IMR-90 (cell line): ENCODE results near the gene SRGAP3. TPM values are rescaled to one million over a fixed set of nuclear protein-coding genes. Genes with fewer than 3 reads are reported as not detected.

Experiments used
- ATAC-seq: fragments of 200-7000 bp; cut with Tn5 transposase; 2 replicates; pipeline ENCODE4 v1.9.1; 2020; ENCODE audit warnings: low read depth, mild to moderate bottlenecking, moderate library complexity
- BruUV-seq: library from RNA; stranded (reverse); fragments of 400-500 nt; replicated peaks from 2 replicates; lab custom pipeline; 2021; lab: Mats Ljungman, UMichigan
- CTCF ChIA-PET: fragments of 300-600 bp; formaldehyde crosslinking; extraction: SDS; loops from one replicate; lab custom pipeline; 2021; ENCODE audit warnings: antibody characterized with exemption; lab: Yijun Ruan, JAX
- POLR2A ChIA-PET: fragments of 300-600 bp; sonication (Branson Sonifier 250); formaldehyde crosslinking; loops from one replicate; lab custom pipeline; 2022; ENCODE audit warnings: antibody characterized with exemption; ENCODE audit not compliant: unreplicated experiment; lab: Charles Lee
- DNase-seq: peaks from one replicate; pipeline ENCODE4 v3.0.0; 2013
- H2AFZ ChIP-seq: replicated peaks from 2 replicates; pipeline ENCODE3; 2013; ENCODE audit warnings: low read length, mild to moderate bottlenecking; ENCODE audit not compliant: poor library complexity
- H2AK5ac ChIP-seq: 2 replicates; pipeline ENCODE4 v1.6.1; 2013; ENCODE audit warnings: low read depth, low read length, inconsistent platforms
- H2AK9ac ChIP-seq: replicated peaks from 2 replicates; pipeline ENCODE3; 2013; ENCODE audit warnings: mild to moderate bottlenecking, low read depth, low read length, moderate library complexity; ENCODE audit not compliant: poor library complexity
- H2BK120ac ChIP-seq: 2 replicates; pipeline ENCODE4 v1.6.1; 2013; ENCODE audit warnings: low read depth, low read length, inconsistent platforms
- H2BK15ac ChIP-seq: 3 replicates; pipeline ENCODE4 v1.6.1; 2013; ENCODE audit warnings: low read depth, low read length, inconsistent platforms
- H2BK20ac ChIP-seq: 2 replicates; pipeline ENCODE4 v1.6.1; 2013; ENCODE audit warnings: low read depth, mild to moderate bottlenecking, inconsistent platforms, low read length, moderate library complexity
- H2BK5ac ChIP-seq: 2 replicates; pipeline ENCODE4 v1.6.1; 2013; ENCODE audit warnings: mild to moderate bottlenecking, low read depth, low read length, inconsistent platforms; ENCODE audit not compliant: poor library complexity, severe bottlenecking
- H3K14ac ChIP-seq: replicated peaks from 2 replicates; pipeline ENCODE4 v1.6.1; 2013; ENCODE audit warnings: low read depth, low read length, inconsistent platforms
- H3K18ac ChIP-seq: 2 replicates; pipeline ENCODE4 v1.6.1; 2013; ENCODE audit warnings: low read depth, low read length, control low read depth
- H3K23ac ChIP-seq: 2 replicates; pipeline ENCODE4 v1.6.1; 2013; ENCODE audit warnings: low read depth, low read length, inconsistent platforms
- H3K27ac ChIP-seq: 2 replicates; pipeline ENCODE4 v1.5.1; 2013; ENCODE audit warnings: mild to moderate bottlenecking, control low read depth, low read length; ENCODE audit not compliant: insufficient read depth
- H3K27me3 ChIP-seq: 2 replicates; pipeline ENCODE4 v1.6.1; 2013; ENCODE audit warnings: low read length; ENCODE audit not compliant: control insufficient read depth, insufficient read depth
- H3K36me3 ChIP-seq: 2 replicates; pipeline ENCODE4 v1.6.1; 2013; ENCODE audit warnings: low read length, mixed read lengths; ENCODE audit not compliant: control insufficient read depth, insufficient read depth
- H3K4ac ChIP-seq: 2 replicates; pipeline ENCODE4 v1.6.1; 2013; ENCODE audit warnings: low read depth, low read length, inconsistent platforms
- H3K4me1 ChIP-seq: 2 replicates; pipeline ENCODE4 v1.6.1; 2013; ENCODE audit warnings: low read length, mixed read lengths; ENCODE audit not compliant: control insufficient read depth, insufficient read depth
- H3K4me2 ChIP-seq: 2 replicates; pipeline ENCODE4 v1.6.1; 2013; ENCODE audit warnings: low read depth, mild to moderate bottlenecking, control low read depth, low read length, moderate library complexity
- H3K4me3 ChIP-seq: 2 replicates; pipeline ENCODE4 v1.5.1; 2013; ENCODE audit warnings: low read depth, mild to moderate bottlenecking, control low read depth, low read length, moderate library complexity; ENCODE audit not compliant: insufficient read depth
- H3K56ac ChIP-seq: 2 replicates; pipeline ENCODE4 v1.6.1; 2013; ENCODE audit warnings: low read length, inconsistent platforms; ENCODE audit not compliant: insufficient read depth; ENCODE audit errors: extremely low read depth
- H3K79me1 ChIP-seq, 2 experiments: 2 replicates each; pipeline ENCODE4 v1.6.1; 2013; ENCODE audit warnings: low read length in 2 of 2, inconsistent platforms in 1 of 2, low read depth in 1 of 2
- H3K9ac ChIP-seq: 2 replicates; pipeline ENCODE4 v1.6.1; 2013; ENCODE audit warnings: low read depth, low read length, control low read depth
- H3K9me1 ChIP-seq: 2 replicates; pipeline ENCODE4 v1.6.1; 2013; ENCODE audit warnings: low read length, inconsistent platforms; ENCODE audit not compliant: insufficient read depth
- H3K9me3 ChIP-seq: 2 replicates; pipeline ENCODE4 v1.6.1; 2013; ENCODE audit warnings: low read length; ENCODE audit not compliant: control insufficient read depth, insufficient read depth
- H4K20me1 ChIP-seq: 2 replicates; pipeline ENCODE4 v1.6.1; 2013; ENCODE audit warnings: low read length, inconsistent platforms; ENCODE audit not compliant: insufficient read depth
- H4K5ac ChIP-seq: 2 replicates; pipeline ENCODE4 v1.6.1; 2013; ENCODE audit warnings: mild to moderate bottlenecking, low read depth, low read length, control low read depth
- H4K8ac ChIP-seq, 2 experiments: 2 replicates each; pipeline ENCODE4 v1.6.1; 2013; ENCODE audit warnings: low read depth in 2 of 2, low read length in 2 of 2, control low read depth in 1 of 2, inconsistent platforms in 1 of 2
- H4K91ac ChIP-seq: 2 replicates; pipeline ENCODE4 v1.6.1; 2013; ENCODE audit warnings: low read depth, low read length, inconsistent platforms; ENCODE audit not compliant: insufficient read depth
- CEBPB ChIP-seq: IDR thresholded peaks from 2 replicates; pipeline ENCODE4 v1.6.1; 2012; ENCODE audit warnings: low read depth, low read length, improper control_type of control experiment
- CHD1 ChIP-seq: IDR thresholded peaks from 2 replicates; pipeline ENCODE4 v1.6.1; 2012; ENCODE audit warnings: low read depth, low read length, improper control_type of control experiment
- MAZ ChIP-seq: IDR thresholded peaks from 2 replicates; pipeline ENCODE4 v1.6.1; 2012; ENCODE audit warnings: low read depth, mild to moderate bottlenecking, low read length, improper control_type of control experiment, moderate library complexity, borderline replicate concordance
- MXI1 ChIP-seq: IDR thresholded peaks from 2 replicates; pipeline ENCODE4 v1.6.1; 2012; ENCODE audit warnings: low read depth, mild to moderate bottlenecking, low read length, moderate library complexity, borderline replicate concordance
- POLR2A ChIP-seq: IDR thresholded peaks from 2 replicates; pipeline ENCODE4 v1.6.1; 2012; ENCODE audit warnings: mild to moderate bottlenecking, low read depth, low read length
- RFX5 ChIP-seq: IDR thresholded peaks from 2 replicates; pipeline ENCODE4 v1.8.0; 2012; ENCODE audit warnings: low read depth, mild to moderate bottlenecking, low read length, moderate library complexity
- SMC3 ChIP-seq: fragments of 150-350 bp; IDR thresholded peaks from 2 replicates; pipeline ENCODE4 v1.6.1; 2016; ENCODE audit warnings: low read depth, mild to moderate bottlenecking, antibody characterized with exemption, low read length, moderate library complexity
- WGBS, 2 experiments: methylation state at CpG; one replicate each; pipeline versions ENCODE4 v1.1.5 to v1.1.7; 2013; ENCODE audit warnings: missing lambda C conversion rate in 2 of 2; ENCODE audit not compliant: insufficient read length in 1 of 2; ENCODE audit errors: extremely low coverage in 2 of 2; 5-methylcytosine and 5-hydroxymethylcytosine counted together
- dilution Hi-C: fragments of 300-500 bp; cut with HindIII; formaldehyde crosslinking; loops from one replicate; pipeline ENCODE4 v1.14.3; 2018; ENCODE audit warnings: low sequenced_read_pairs; ENCODE audit not compliant: unreplicated experiment
- in situ Hi-C: fragments of 300-500 bp; cut with MboI; formaldehyde crosslinking; loops from 3 replicates; pipeline ENCODE4 v1.14.3; 2019; ENCODE audit warnings: low sequenced_read_pairs, inconsistent platforms, mixed read lengths
- intact Hi-C: fragments of 100-400 bp; cut with micrococcal nuclease; formaldehyde crosslinking; loops from 2 replicates; pipeline ENCODE4 v1.10.0; 2022
- polyA plus RNA-seq, 3 experiments: library from polyadenylated mRNA; depleted of rRNA; stranded (reverse); fragments of >200 nt; gene quantifications; 2 replicates each; pipeline ENCODE4 v1.2.3, GENCODE V29; 2012; ENCODE audit warnings: low replicate concordance in 1 of 3
- total RNA-seq: library from RNA; depleted of rRNA; stranded (reverse); fragments of >200 nt; gene quantifications from 2 replicates; pipeline ENCODE4 v1.2.3, GENCODE V29; 2012
- TF ChIP-seq, protein P1 (sequence below): conservative IDR thresholded peaks from 2 replicates; pipeline ENCODE4 v1.5.1; 2012; ENCODE audit warnings: mild to moderate bottlenecking, low read depth, low read length, improper control_type of control experiment

SRGAP3 gene
- total and polyA plus RNA-seq, 2 of the 4 experiments (the other 2 are of a cell fraction), result 0.68 to 1.4 TPM

GRCh38 chr3:9280451-9281219, 31.2 kb upstream of the SRGAP3 start:
- no peak overlapping the region for H3K14ac ChIP-seq
- H2BK15ac ChIP-seq, result no peak overlapping the region
- dilution Hi-C loops (no loop called here), in situ Hi-C loops (no loop called here), intact Hi-C loops (no loop called here)
- no peaks in the 10 kb centered on the region for H3K4me1 ChIP-seq
- H3K27me3 ChIP-seq, result no peaks in the 10 kb centered on the region
- H3K36me3 ChIP-seq, result no peaks in the 10 kb centered on the region
- H3K79me1 ChIP-seq, result no peaks in the 10 kb centered on the region
- no TSS peak for BruUV-seq
- DNase-seq (no peak), ATAC-seq (no peak)
- H2BK5ac ChIP-seq, result no peak overlapping the region
- no peak overlapping the region for H2AK9ac ChIP-seq
- no peak overlapping the region for H4K5ac ChIP-seq
- no peak overlapping the region for H4K91ac ChIP-seq
- no peak overlapping the region for H3K4me2 ChIP-seq
- H2BK120ac ChIP-seq, result no peak overlapping the region
- H3K18ac ChIP-seq, result no peak overlapping the region
- TF ChIP-seq POLR2A (no peak), CEBPB (no peak), MAZ (no peak), CHD1 (no peak), SMC3 (no peak), RFX5 (no peak), MXI1 (no peak)
- TF ChIP-seq, protein P1, sequence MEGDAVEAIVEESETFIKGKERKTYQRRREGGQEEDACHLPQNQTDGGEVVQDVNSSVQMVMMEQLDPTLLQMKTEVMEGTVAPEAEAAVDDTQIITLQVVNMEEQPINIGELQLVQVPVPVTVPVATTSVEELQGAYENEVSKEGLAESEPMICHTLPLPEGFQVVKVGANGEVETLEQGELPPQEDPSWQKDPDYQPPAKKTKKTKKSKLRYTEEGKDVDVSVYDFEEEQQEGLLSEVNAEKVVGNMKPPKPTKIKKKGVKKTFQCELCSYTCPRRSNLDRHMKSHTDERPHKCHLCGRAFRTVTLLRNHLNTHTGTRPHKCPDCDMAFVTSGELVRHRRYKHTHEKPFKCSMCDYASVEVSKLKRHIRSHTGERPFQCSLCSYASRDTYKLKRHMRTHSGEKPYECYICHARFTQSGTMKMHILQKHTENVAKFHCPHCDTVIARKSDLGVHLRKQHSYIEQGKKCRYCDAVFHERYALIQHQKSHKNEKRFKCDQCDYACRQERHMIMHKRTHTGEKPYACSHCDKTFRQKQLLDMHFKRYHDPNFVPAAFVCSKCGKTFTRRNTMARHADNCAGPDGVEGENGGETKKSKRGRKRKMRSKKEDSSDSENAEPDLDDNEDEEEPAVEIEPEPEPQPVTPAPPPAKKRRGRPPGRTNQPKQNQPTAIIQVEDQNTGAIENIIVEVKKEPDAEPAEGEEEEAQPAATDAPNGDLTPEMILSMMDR, result no peak
- ChIA-PET CTCF (no interaction called here), POLR2A (no interaction called here)
- no peak overlapping the region for H2AK5ac ChIP-seq
- no peak overlapping the region for H3K56ac ChIP-seq
- H3K23ac ChIP-seq, result no peak overlapping the region
- H2AFZ ChIP-seq, result no peak overlapping the region
- no peaks in the 10 kb centered on the region; the same call in 1 of the 2 replicates for H3K9me1 ChIP-seq
- H3K4me3 ChIP-seq, result no peak overlapping the region
- H3K9ac ChIP-seq, result no peak overlapping the region
- H2BK20ac ChIP-seq, result no peak overlapping the region
- H4K8ac ChIP-seq, result no peak overlapping the region
- H3K9me3 ChIP-seq, result no peaks in the 10 kb centered on the region
- WGBS, 2 experiments, result 49% methylated on average over 5 of the region's 11 CpGs; no CpG with 5 or more reads in 1 of the 2 experiments
- no peaks in the 10 kb centered on the region for H4K20me1 ChIP-seq
- no peak overlapping the region for H3K4ac ChIP-seq
- H3K27ac ChIP-seq, result no peak overlapping the region
